ENCODE results near the gene PRRX2. TPM values are rescaled to one million over a fixed set of nuclear protein-coding genes. Genes with fewer than 3 reads are reported as not detected.

PRRX2 gene
- total RNA-seq, 1 donor from 2014 or later: 1.1 TPM

DNA sequence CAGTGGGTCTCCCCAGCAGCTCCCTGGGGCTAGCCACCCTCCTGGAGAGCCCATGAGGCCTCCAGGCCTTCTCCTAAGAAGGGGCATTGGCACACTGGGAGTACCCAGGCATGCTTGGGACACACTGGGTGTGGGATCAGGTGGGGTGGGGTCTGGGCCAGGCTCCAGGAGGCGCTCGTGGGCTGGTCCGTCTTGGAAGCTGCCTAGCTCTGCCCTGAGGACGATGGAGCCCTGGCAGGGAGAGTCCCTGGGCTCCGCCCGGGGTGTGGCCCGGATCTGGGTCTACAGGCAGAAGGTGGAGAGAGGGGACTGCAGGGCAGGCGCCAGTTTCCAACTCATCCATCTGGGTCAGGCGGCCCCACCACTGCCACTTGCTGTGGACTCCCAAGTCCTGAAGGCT lies 2.4 kb downstream of the PRRX2 start:
- Histone ChIP-seq H3K36me3 (no peaks in the 10 kb centered on the region), H3K9me3 (no peaks in the 10 kb centered on the region), H3K4me3 (no peak overlapping the region), H3K4me1 (peaks cover 8% of the 10 kb centered on the region), H3K27ac (no peak overlapping the region), H3K27me3 (peaks cover 32% of the 10 kb centered on the region)
- DNase-seq: no peak
- ATAC-seq: no peak
- TF ChIP-seq, protein P1, sequence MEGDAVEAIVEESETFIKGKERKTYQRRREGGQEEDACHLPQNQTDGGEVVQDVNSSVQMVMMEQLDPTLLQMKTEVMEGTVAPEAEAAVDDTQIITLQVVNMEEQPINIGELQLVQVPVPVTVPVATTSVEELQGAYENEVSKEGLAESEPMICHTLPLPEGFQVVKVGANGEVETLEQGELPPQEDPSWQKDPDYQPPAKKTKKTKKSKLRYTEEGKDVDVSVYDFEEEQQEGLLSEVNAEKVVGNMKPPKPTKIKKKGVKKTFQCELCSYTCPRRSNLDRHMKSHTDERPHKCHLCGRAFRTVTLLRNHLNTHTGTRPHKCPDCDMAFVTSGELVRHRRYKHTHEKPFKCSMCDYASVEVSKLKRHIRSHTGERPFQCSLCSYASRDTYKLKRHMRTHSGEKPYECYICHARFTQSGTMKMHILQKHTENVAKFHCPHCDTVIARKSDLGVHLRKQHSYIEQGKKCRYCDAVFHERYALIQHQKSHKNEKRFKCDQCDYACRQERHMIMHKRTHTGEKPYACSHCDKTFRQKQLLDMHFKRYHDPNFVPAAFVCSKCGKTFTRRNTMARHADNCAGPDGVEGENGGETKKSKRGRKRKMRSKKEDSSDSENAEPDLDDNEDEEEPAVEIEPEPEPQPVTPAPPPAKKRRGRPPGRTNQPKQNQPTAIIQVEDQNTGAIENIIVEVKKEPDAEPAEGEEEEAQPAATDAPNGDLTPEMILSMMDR (IDR thresholded peaks at IDR 0.05): no peak
- intact Hi-C loops (cut with DNase I): no loop called here

DNA sequence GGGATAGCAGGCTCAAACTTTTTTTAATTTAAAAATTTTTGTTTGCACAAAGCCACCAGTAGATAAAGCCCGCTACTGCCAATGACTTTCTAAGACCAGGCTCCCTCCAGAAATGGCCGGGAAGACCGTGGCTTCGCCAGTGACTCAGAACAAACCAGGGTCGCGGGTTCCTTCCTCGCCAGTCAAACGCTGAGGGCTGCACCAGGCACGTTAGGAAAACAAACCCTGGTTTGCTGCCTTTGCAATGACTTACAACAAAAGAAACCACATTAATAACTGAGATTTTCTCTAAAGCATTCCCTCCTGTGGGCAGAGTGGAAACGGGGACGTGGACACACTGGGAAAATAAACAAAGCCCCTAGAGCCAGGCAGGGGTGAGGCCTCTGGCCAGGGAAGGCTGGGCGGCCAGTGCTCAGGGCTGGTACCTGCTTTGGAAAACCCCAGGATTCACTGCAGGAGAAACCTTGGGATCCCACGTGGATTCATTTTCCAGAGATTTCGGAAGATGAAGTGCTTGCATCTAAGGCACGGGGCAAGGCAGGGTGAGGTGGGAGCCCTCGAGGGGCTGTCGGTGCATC lies 3.8 kb downstream of the PRRX2 start:
- peaks cover 32% of the 10 kb centered on the region for H3K27me3 ChIP-seq
- TF ChIP-seq, protein P1 (IDR thresholded peaks at IDR 0.05): no peak
- no peak overlapping the region for H3K27ac ChIP-seq
- H3K4me1 ChIP-seq: peaks cover 8% of the 10 kb centered on the region
- intact Hi-C loops (cut with DNase I): no loop called here
- DNase-seq (no peak), ATAC-seq (no peak)
- H3K36me3 ChIP-seq: no peaks in the 10 kb centered on the region
- H3K4me3 ChIP-seq: no peak overlapping the region
- no peaks in the 10 kb centered on the region for H3K9me3 ChIP-seq

DNA sequence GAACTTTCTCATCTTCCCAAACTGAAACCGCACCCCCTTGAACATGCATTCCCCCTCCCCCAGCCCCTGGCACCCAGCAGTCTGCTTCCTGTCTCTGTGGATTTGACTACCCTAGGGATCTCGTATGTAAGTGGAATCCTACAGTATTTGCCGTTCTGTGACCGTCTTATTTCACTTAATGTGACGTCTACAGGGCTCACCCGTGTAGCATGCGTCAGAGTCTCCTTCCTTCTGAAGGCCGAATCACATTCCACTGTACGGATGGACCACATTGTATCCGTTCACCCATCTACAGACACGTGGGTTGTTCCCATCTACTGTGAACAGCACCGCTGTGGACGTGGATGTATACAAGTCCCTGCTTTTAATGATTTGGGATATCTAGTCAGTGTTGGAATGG lies 4.5 kb downstream of the PRRX2 start:
- ATAC-seq: no peak
- H3K36me3 ChIP-seq: no peaks in the 10 kb centered on the region
- intact Hi-C loops (cut with DNase I): no loop called here
- H3K4me3 ChIP-seq: no peak overlapping the region
- peaks cover 8% of the 10 kb centered on the region for H3K4me1 ChIP-seq
- DNase-seq: no peak
- H3K27ac ChIP-seq: no peak overlapping the region
- no peaks in the 10 kb centered on the region for H3K9me3 ChIP-seq
- peaks cover 31% of the 10 kb centered on the region for H3K27me3 ChIP-seq
- TF ChIP-seq, protein P1 (IDR thresholded peaks at IDR 0.05): no peak

DNA sequence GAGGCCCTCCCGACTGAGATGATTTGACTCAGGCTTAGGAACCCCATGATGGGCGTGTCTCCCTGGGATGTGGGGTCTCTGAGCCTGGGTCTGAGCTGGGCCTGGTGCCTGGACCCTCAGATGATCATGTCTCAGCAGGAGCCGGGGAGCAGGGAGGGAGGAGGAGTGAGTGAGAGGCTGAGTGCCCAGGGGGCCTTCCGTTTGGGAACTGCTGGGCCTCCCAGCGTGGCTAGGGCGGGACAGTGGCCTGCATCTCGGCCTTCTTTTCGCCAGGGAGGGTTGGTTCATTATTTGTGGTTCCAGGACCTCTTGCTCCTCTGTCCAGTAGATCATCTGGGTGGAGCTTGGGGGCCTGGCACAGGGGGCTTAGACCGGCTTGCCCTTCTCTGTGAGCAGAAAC lies 5.6 kb downstream of the PRRX2 start:
- H3K4me3 ChIP-seq: no peak overlapping the region
- no peaks in the 10 kb centered on the region for H3K9me3 ChIP-seq
- peaks cover 27% of the 10 kb centered on the region for H3K27me3 ChIP-seq
- TF ChIP-seq, protein P1 (IDR thresholded peaks at IDR 0.05): no peak
- DNase-seq (peak; percentile 54), ATAC-seq (no peak)
- H3K27ac ChIP-seq: no peak overlapping the region
- intact Hi-C loops (cut with DNase I): no loop called here
- H3K4me1 ChIP-seq: peaks cover 3% of the 10 kb centered on the region
- no peaks in the 10 kb centered on the region for H3K36me3 ChIP-seq

DNA sequence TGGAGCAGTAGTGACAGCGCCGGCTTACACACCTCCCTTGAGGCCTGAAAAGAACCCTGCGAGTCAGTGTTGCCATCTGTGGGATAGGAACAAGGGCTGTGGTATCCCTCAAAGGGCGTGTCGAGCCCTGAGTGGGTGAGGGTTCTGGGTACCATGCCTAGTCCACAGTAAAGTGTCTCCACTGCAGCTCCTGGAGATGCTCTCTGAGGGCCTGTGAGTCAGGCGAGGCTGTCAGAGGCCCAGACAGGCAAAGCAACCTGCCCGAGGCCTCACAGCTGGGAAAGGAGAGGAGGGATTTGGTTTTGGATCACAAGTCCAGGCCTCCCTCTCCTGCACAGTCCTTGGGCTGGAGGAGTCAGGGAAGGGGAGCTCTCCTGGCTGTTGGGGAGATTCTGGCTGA lies 6.1 kb downstream of the PRRX2 start:
- DNase-seq (no peak), ATAC-seq (no peak)
- no peak overlapping the region for H3K4me3 ChIP-seq
- H3K36me3 ChIP-seq: no peaks in the 10 kb centered on the region
- no peaks in the 10 kb centered on the region for H3K4me1 ChIP-seq
- no peak overlapping the region for H3K27ac ChIP-seq
- H3K9me3 ChIP-seq: no peaks in the 10 kb centered on the region
- intact Hi-C loops (cut with DNase I): no loop called here
- H3K27me3 ChIP-seq: peaks cover 24% of the 10 kb centered on the region
- TF ChIP-seq, protein P1 (IDR thresholded peaks at IDR 0.05): no peak

DNA sequence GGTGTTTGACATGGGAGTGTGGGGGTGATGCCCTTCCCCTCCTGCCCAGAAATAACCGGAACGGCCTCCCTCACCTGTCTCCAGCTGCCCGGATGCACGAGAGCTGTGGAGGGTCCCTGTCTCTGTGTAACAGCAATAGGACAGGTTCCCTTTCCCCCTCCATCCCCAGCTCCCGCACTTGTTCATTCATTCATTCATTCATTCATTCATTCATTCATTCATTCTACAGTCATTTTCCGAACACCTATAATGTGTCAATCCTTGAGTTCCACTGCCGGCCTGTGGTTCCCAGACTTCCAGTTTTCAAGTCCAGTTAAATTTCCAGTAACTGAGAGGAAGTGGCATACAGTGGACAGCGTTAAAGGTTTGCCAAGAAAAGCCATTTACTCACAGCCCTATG lies 7.3 kb downstream of the PRRX2 start:
- Histone ChIP-seq H3K36me3 (no peaks in the 10 kb centered on the region), H3K4me1 (no peaks in the 10 kb centered on the region), H3K9me3 (no peaks in the 10 kb centered on the region), H3K27me3 (peaks cover 19% of the 10 kb centered on the region), H3K27ac (no peak overlapping the region), H3K4me3 (no peak overlapping the region)
- no peak for DNase-seq
- TF ChIP-seq, protein P1 (IDR thresholded peaks at IDR 0.05): no peak
- no peak for ATAC-seq
- intact Hi-C loops (cut with DNase I): no loop called here
